ENCODE results near the gene CSNK1G2.

Gene CSNK1G2

DNA sequence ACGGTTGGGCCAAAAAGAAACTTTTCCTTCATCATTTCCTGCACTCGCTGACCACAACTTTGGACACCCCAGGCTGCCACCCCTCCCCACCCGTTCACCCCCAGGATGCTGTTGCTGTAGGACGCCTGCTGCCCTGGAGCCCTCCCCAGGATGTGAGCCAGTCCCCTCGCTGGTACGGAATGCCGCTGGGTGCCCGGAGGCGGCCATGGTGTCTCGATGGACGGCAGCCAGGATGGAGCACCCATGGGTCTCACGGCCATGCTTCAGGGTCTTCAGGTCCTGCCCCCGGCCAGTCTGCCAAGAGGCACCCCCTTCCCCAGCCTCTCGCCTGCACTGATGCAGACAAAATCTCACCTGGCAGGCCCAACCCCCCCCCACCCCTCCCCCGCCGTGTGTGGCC lies 15.4 kb upstream of the CSNK1G2 start (continued):
- no peak for TF ChIP-seq ZFP3 (CRISPR knock-in tag; IDR thresholded peaks at IDR 0.05)
- no peak for TF ChIP-seq ZNF8 (CRISPR knock-in tag; IDR thresholded peaks at IDR 0.05)
- TF ChIP-seq, protein P1, sequence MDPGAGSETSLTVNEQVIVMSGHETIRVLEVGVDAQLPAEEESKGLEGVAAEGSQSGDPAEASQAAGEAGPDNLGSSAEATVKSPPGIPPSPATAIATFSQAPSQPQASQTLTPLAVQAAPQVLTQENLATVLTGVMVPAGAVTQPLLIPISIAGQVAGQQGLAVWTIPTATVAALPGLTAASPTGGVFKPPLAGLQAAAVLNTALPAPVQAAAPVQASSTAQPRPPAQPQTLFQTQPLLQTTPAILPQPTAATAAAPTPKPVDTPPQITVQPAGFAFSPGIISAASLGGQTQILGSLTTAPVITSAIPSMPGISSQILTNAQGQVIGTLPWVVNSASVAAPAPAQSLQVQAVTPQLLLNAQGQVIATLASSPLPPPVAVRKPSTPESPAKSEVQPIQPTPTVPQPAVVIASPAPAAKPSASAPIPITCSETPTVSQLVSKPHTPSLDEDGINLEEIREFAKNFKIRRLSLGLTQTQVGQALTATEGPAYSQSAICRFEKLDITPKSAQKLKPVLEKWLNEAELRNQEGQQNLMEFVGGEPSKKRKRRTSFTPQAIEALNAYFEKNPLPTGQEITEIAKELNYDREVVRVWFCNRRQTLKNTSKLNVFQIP (CRISPR knock-in tag; IDR thresholded peaks at IDR 0.05; ENCODE audit: borderline replicate concordance, low read depth), result no peak
- no peak for TF ChIP-seq TOX (CRISPR knock-in tag; IDR thresholded peaks at IDR 0.05; ENCODE audit: borderline replicate concordance)
- TF ChIP-seq SNAI2 (CRISPR knock-in tag; IDR thresholded peaks at IDR 0.05), result no peak
- no peak for TF ChIP-seq ZNF565 (CRISPR knock-in tag; conservative IDR thresholded peaks at IDR 0.05; ENCODE audit: low read depth)
- no peak for TF ChIP-seq ZFP30 (CRISPR knock-in tag; IDR thresholded peaks at IDR 0.05)
- no peak for TF ChIP-seq ISL1 (CRISPR knock-in tag; IDR thresholded peaks at IDR 0.05)

GRCh38 chr19:1929021-1929742 lies 11.8 kb upstream of the CSNK1G2 start:
- TF ChIP-seq ARNTL (CRISPR knock-in tag; IDR thresholded peaks at IDR 0.05; ENCODE audit: borderline replicate concordance, low read depth) (no peak), ISL1 (CRISPR knock-in tag; IDR thresholded peaks at IDR 0.05) (no peak), GLIS3 (CRISPR knock-in tag; IDR thresholded peaks at IDR 0.05) (no peak), CSDC2 (CRISPR knock-in tag; IDR thresholded peaks at IDR 0.05) (no peak), PATZ1 (CRISPR knock-in tag; IDR thresholded peaks at IDR 0.05; ENCODE audit: borderline replicate concordance) (no peak), ZNF8 (CRISPR knock-in tag; IDR thresholded peaks at IDR 0.05) (no peak), ZNF565 (CRISPR knock-in tag; conservative IDR thresholded peaks at IDR 0.05; ENCODE audit: low read depth) (no peak)
- ATAC-seq, result peak; percentile 93

GRCh38 chr19:1931445-1931844 lies 9.5 kb upstream of the CSNK1G2 start:
- TF ChIP-seq TCF4 (CRISPR knock-in tag; IDR thresholded peaks at IDR 0.05; ENCODE audit: borderline replicate concordance), result no peak
- no peak for TF ChIP-seq TSHZ2 (CRISPR knock-in tag; IDR thresholded peaks at IDR 0.05)
- TF ChIP-seq RARB (CRISPR knock-in tag; IDR thresholded peaks at IDR 0.05), result no peak
- TF ChIP-seq TOX (CRISPR knock-in tag; IDR thresholded peaks at IDR 0.05; ENCODE audit: borderline replicate concordance), result no peak
- no peak for TF ChIP-seq CSDC2 (CRISPR knock-in tag; IDR thresholded peaks at IDR 0.05)
- TF ChIP-seq ZFP3 (CRISPR knock-in tag; IDR thresholded peaks at IDR 0.05), result no peak
- no peak for TF ChIP-seq ARNTL (CRISPR knock-in tag; IDR thresholded peaks at IDR 0.05; ENCODE audit: borderline replicate concordance, low read depth)
- no peak for TF ChIP-seq ZNF70 (CRISPR knock-in tag; IDR thresholded peaks at IDR 0.05)
- no peak for TF ChIP-seq ZC3H10 (CRISPR knock-in tag; IDR thresholded peaks at IDR 0.05)
- ATAC-seq, result no peak

DNA sequence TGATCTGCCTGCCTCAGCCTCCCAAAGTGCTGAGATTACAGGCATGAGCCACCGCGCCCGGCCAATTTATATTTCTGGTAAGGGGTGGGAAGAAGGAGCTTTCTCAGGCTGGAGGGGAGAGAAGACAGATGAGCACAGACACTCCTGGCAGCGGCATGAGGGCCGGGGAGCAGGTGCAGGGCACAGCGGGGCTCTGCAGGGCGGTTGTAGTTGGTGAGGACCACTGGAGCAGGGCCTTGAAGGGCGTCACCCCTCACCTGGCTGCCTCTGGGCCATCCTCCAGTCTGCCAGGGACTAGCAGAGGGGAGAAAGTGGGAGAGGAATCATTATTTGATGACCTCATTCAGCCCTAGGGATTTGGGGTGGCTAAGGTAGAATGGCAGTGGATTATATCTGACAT lies 8.6 kb upstream of the CSNK1G2 start:
- ATAC-seq, result no peak
- no peak for TF ChIP-seq CSDC2 (CRISPR knock-in tag; IDR thresholded peaks at IDR 0.05)
- TF ChIP-seq ISL1 (CRISPR knock-in tag; IDR thresholded peaks at IDR 0.05), result no peak
- TF ChIP-seq ZNF70 (CRISPR knock-in tag; IDR thresholded peaks at IDR 0.05), result no peak
- TF ChIP-seq RARB (CRISPR knock-in tag; IDR thresholded peaks at IDR 0.05), result no peak
- TF ChIP-seq PPARA (CRISPR knock-in tag; IDR thresholded peaks at IDR 0.05; ENCODE audit: borderline replicate concordance), result no peak
- TF ChIP-seq BACH2 (CRISPR knock-in tag; IDR thresholded peaks at IDR 0.05; ENCODE audit: borderline replicate concordance), result no peak
- TF ChIP-seq ZNF565 (CRISPR knock-in tag; conservative IDR thresholded peaks at IDR 0.05; ENCODE audit: low read depth), result no peak
- no peak for TF ChIP-seq TOX (CRISPR knock-in tag; IDR thresholded peaks at IDR 0.05; ENCODE audit: borderline replicate concordance)
- TF ChIP-seq, protein P1 (CRISPR knock-in tag; IDR thresholded peaks at IDR 0.05; ENCODE audit: borderline replicate concordance, low read depth), result no peak
- TF ChIP-seq ZC3H10 (CRISPR knock-in tag; IDR thresholded peaks at IDR 0.05), result no peak
- TF ChIP-seq ZNF8 (CRISPR knock-in tag; IDR thresholded peaks at IDR 0.05), result no peak
- TF ChIP-seq, protein P2, sequence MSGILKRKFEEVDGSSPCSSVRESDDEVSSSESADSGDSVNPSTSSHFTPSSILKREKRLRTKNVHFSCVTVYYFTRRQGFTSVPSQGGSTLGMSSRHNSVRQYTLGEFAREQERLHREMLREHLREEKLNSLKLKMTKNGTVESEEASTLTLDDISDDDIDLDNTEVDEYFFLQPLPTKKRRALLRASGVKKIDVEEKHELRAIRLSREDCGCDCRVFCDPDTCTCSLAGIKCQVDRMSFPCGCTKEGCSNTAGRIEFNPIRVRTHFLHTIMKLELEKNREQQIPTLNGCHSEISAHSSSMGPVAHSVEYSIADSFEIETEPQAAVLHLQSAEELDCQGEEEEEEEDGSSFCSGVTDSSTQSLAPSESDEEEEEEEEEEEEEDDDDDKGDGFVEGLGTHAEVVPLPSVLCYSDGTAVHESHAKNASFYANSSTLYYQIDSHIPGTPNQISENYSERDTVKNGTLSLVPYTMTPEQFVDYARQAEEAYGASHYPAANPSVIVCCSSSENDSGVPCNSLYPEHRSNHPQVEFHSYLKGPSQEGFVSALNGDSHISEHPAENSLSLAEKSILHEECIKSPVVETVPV (CRISPR knock-in tag; IDR thresholded peaks at IDR 0.05), result no peak
- no peak for TF ChIP-seq GLIS3 (CRISPR knock-in tag; IDR thresholded peaks at IDR 0.05)
- TF ChIP-seq ZFP30 (CRISPR knock-in tag; IDR thresholded peaks at IDR 0.05), result no peak
- TF ChIP-seq OSR1 (CRISPR knock-in tag; IDR thresholded peaks at IDR 0.05), result no peak
- TF ChIP-seq TSHZ2 (CRISPR knock-in tag; IDR thresholded peaks at IDR 0.05), result no peak
- no peak for TF ChIP-seq ARNTL (CRISPR knock-in tag; IDR thresholded peaks at IDR 0.05; ENCODE audit: borderline replicate concordance, low read depth)
- no peak for TF ChIP-seq TCF4 (CRISPR knock-in tag; IDR thresholded peaks at IDR 0.05; ENCODE audit: borderline replicate concordance)

Measured in SK-N-SH treated with all-trans-retinoic acid at 6 μM for 48 hours (cell line).